Hypothalamus (tissue), 51 donors: ENCODE measurements around the gene TLE6.
"Not testable (repeated sequence)": the region's sequence is repeated elsewhere in the genome, so short reads cannot be mapped to it uniquely, and the experiment has no call there.

ENCODE experiments used
- DNase-seq, 51 donors: peaks; one replicate each; lab custom pipeline; 2025; lab: John Stamatoyannopoulos, UW

TLE6 gene

DNA sequence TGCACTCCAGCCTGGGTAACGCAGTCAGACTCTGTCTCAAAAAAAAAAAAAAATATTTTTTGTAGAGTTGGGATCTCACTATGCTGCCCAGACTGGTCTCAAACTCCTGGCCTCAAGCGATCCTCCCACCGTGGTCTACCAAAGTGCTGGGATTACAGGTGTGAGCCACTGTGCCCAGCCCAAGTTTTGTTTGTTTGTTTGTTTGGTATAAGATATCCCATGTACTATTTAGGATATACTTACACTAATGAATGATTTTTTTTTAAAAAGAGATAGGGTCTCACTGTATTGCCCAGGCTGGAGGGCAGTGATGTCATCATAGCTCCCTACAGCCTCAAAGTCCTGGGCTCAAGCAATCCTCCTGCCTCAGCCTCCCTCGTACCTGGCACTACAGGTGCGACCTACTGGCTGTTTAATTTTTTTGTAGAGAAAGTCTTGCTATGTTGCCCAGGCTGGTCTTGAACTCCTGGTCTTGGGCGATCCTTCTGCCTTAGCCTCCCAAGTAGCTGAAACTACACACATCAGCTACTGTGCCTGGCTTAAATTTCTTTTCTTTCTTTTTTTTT, 24.0 kb downstream of the TLE6 start:
- DNase-seq: no peak

GRCh38 chr19:3003046-3003445, 25.7 kb downstream of the TLE6 start:
- DNase-seq: no peak

GRCh38 chr19:3004522-3004921, 27.2 kb downstream of the TLE6 start:
- no peak for DNase-seq

GRCh38 chr19:3005345-3005744, 28.0 kb downstream of the TLE6 start:
- DNase-seq: no peak

DNA sequence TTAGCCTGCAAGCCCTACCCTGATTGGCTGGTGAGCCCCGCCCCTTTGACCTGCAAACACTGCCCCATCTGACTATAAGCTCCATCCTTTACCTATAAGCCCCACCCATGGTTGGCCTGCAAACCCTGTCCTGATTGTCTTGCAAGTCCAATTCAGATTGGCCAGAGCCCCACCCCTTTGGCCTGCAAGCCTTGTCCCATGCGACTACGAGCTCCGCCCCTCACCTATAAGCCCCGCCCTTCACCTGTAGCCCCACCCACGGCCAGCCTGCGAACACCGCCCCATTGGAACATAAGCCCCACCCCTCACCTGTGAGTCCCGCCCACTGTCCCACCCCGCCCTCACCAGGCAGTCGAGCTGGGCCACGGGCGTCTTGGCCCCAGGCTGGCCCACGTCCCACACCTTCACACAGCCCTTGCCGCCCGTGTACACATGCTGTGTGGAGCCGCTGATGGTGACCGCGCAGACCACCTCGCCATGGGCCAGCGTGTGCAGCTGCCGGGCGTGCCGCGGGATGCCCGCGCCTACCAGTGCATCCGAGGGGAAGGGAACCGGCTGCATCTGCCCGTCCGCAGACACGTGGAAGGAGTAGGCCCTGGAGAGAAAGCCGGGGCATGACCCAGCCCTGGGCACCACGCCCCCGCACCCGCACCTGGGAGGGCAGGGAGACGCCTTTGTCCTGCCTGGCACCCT, 28.9 kb downstream of the TLE6 start:
- no peak for DNase-seq

DNA sequence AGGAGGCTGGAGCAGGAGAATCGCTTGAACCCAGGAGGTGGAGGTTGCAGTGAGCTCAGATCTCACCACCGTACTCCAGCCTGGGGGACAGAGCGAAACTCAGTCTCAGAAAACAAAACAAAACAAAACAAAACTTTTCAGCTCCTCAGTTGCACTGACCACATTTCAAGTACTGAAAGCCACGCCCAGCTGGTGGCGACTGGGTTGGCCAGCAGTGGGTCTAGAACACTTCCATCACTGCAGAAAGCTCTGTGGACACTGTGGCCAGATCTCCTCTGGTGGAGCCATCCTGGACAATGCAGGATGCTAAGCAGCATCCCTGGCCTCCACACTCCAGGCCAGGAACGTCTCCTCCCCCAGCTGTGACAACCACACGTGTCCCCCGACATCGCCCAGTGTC, 30.6 kb downstream of the TLE6 start:
- DNase-seq: no peak

GRCh38 chr19:3008994-3009393, 31.6 kb downstream of the TLE6 start:
- no peak for DNase-seq

DNA sequence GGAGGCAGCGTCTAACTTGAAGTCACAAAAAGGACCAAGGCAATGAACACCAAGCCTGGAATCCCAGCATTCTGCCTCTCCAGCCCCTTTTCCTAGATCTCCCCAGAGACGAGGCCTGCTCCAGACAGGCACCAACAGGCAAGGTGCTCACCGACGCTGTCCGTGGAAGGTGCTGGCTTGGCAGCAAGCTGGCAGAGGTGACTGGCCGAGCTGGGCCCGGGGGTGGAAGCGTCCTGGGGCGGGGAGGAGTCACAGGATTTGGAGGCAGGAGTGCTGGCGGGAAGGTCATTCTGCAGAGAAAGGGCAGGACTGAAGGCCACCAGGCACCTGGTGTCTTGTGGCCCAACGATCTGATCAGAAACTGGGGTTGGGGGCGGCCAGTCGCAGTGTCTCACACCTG, 33.5 kb downstream of the TLE6 start:
- no peak for DNase-seq

DNA sequence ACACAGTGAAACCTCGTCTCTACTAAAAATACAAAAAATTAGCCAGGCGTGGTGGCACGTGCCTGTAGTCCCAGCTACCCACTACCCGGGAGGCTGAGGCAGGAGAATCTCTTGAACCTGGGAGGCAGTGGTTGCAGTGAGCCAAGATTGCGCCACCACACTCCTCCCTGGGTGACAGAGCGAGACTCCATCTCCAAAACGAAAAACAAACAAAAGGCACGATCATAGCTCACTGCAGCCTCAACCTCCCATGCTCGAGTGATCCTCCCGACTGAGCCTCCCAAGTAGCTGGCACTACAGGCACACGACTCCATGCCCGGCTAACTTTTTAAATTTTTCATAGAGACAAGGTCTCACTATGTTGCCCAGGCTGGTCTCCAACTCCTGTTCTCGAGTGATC, 34.7 kb downstream of the TLE6 start:
- not testable (repeated sequence) for DNase-seq

GRCh38 chr19:3012621-3013262, 35.4 kb downstream of the TLE6 start:
- no peak for DNase-seq

GRCh38 chr19:3013263-3013725, 35.9 kb downstream of the TLE6 start:
- no peak for DNase-seq

DNA sequence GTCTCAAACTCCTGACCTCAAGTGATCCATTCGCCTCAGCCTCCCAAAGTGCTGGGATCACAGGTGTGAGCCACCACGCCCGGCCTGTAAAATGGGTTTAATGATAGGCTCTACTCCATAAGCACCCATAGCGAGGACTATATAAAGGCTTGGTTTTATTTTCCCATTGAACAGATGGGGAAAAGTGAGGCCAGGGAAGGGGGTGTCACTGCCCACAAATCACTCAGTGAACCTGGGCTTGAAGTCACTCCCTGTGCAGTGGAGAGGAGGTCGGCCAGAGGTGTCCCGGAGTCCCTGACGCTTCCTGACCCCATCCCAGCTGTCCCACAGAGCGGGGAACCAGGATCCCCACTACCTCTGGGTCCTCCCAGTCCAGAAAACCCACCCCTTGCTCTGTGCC, 36.8 kb downstream of the TLE6 start:
- no peak for DNase-seq

- DNase-seq: no peak
These were observed 38.0 kb downstream of the TLE6 start for GRCh38 chr19:3015126-3016057.

DNA sequence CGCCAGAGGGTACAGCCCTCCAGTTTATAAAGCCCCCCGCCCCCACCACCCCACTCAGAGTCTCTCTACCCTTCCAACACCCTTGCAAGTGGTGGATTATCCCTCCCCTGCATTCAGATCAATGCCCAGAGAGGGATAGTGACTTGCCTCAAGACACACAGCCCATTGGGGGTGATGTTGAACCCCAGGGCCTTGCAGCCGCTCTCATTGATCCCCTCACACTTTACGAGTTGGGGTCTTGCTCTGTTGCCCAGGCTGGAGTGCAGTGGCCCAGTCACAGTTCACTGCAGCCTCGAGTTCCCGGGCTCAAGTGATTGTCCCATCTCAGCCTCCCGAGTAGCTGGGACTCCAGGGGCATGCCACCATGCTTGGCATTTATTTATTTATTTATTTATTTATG, 40.6 kb downstream of the TLE6 start:
- no peak for DNase-seq

DNA sequence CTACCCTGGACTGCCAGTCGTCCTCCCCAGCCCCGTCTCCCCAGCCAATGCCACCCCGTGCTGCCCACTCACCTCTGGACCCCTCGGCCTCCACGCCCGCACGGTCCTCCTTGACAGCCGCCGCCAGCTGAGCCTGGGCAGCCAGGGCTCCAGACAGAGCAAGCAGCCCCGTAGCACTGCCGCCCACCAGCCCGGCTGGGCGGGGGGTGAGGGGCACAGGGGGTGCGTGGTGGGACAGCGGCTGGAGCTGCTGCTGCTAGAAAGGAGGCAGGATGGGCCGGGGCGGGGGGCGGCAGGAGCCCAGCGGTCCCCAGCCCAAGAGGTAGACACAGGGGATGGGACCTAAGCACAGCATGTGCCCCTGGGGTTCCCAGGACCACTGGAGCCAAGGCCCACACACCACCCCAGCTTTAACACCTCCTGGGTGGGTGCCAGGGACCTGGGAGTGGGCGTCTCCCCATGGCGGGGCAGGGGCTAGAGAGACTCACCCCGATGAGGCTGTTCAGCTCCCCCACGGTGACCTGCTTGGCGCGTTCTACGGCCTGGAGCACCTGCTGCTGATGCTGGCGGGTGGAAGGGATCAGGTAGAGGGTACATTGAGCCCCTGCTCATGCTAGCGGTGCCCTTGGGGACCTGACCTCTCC, 42.0 kb downstream of the TLE6 start:
- no peak for DNase-seq

DNA sequence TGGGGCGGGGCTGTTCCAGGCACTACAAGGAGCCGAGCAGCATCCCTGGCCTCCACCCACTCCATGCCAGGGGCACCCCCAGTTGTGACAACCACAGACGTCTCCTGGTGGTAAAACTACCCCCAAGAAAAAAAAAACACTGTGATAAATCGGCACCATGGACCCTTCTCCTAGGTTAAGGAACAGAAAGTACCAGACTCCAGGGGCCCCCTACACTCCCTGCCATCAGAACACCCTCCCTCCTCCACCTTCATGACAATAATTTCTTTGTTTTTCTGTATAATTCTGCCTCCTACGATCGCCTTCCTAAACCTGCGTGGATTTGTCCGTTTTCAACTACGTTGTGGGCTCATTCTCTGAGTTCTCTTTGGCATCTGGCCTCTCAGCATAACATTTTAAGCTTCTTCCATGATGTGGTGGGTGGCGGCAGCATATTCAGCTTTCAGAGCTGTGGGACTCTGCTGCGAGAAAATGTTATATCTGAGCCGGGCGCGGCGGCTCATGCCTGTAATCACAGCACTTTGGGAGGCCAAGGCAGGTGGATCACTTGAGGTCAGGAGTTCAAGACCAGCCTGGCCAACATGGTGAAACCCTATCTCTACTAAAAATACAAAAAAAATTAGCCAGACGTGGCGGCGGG, 43.1 kb downstream of the TLE6 start:
- DNase-seq: peak in 3 of 51 donors; percentile 8 to 79 (median 41)

- no peak for DNase-seq
These were observed 47.1 kb downstream of the TLE6 start for GRCh38 chr19:3024509-3024869.

DNA sequence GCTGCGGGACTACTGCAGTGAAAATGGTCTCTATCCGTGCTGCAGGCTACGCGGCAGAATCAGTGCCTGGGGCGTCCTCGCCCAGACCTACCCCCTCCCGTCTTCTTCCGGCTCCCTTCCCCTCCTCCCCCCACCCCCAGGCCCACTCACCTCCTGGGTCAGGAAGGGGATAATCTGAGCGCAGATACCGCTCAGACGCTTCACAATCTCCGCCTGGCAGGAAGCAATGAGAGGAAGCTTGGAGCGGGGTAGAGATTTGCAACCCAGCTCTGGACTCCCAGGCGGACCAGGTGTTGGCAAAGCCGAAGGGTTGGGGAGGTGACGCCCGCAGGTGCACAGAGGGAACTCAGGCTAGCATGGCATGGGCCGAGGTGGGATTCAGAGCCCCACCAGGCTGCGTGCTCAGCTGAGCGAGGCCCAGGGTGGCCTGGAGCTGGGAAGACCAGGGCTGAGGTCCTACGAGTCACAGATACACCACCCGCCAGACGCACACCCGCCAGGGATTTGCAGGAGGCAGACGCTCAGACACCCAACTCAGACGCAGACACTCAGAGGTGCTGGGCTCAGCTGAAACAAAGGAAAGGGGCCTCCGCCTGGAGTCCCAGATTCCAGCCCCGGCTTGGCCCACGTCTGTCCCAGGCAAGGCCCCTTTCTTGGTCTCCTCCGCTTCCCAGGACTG, 47.6 kb downstream of the TLE6 start:
- no peak for DNase-seq

- DNase-seq: no peak
These were observed 48.2 kb downstream of the TLE6 start for GRCh38 chr19:3025549-3025886.

DNA sequence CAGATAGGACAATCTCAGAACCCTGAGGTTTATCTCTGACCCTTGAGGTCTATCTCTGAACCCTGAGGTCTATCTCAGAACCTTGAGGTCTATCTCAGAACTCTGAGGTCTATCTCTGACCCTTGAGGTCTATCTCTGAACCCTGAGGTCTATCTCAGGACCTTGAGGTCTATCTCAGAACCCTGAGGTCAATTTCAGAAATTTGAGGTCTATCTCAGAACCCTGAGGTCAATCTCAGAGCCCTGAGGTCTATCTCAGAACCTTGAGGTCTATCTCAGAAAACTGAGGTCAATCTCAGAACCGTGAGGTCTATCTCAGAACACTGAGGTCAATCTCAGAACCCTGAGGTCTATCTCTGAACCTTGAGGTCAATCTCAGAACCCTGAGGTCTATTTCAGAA, 49.4 kb downstream of the TLE6 start:
- no peak for DNase-seq
